LHCN-M2 (cell line): ENCODE data around the gene ADGRV1. TPM values are rescaled to one million over a fixed set of nuclear protein-coding genes. Genes with fewer than 3 reads are reported as not detected.

Experiments
- DNase-seq: peaks from one replicate; pipeline ENCODE4 v3.0.0-alpha.2; 2012; ENCODE audit warnings: low read depth
- total RNA-seq: library from RNA; depleted of rRNA; stranded (reverse); fragments of >200 nt; gene quantifications from 2 replicates; pipeline ENCODE4 v1.2.3, GENCODE V29; 2014

The ADGRV1 gene
- total RNA-seq, 1 experiment from 2014 or later = 0.17 TPM

GRCh38 chr5:91155274-91155673 lies 596.7 kb downstream of the ADGRV1 start:
- DNase-seq = no peak

GRCh38 chr5:91156242-91156641 lies 597.6 kb downstream of the ADGRV1 start:
- DNase-seq = no peak

GRCh38 chr5:91158011-91158410 lies 599.4 kb downstream of the ADGRV1 start:
- DNase-seq = no peak

- no peak for DNase-seq
These were observed 601.0 kb downstream of the ADGRV1 start for GRCh38 chr5:91159647-91160046.

- DNase-seq = no peak
These were observed 602.2 kb downstream of the ADGRV1 start for GRCh38 chr5:91160714-91161285.

- DNase-seq = peak; percentile 95
These were observed 604.2 kb downstream of the ADGRV1 start for GRCh38 chr5:91162534-91163381.

GRCh38 chr5:91164424-91164823 lies 605.8 kb downstream of the ADGRV1 start:
- no peak for DNase-seq

DNA sequence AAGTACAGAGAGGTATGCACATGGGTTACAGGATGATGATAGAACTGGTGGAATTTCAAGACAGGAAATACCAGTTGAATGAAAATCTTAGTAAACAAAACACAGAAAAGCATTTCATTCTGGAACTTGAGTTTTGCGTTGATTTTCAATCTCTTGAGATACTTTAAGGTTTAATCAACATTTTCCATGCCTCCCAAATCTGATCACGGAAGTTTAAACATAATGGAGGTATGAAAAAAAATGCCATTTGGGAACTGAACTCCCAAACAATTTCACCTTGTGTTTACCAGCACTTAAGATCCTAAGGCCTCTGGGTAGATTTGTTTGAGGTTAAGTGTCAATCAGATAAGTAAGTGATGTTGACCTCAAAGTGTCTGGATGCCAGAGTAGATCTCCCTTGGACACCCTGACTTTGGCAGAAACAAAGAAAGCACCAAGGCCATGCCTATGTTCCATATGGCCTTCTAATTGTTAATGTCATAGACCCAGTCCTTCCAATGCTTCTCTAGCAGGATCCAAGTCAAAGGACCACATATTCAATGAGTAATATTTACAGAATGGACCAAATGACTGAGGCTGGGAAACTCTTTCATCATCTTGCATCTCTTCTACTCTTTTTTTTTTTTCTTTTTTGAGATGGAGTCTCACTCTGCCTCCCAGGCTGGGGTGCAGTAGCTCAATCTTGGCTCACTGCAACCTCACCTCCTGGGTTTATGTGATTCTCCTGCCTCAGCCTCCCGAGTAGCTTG lies 607.6 kb downstream of the ADGRV1 start:
- DNase-seq = no peak

- DNase-seq = no peak
These were observed 610.3 kb downstream of the ADGRV1 start for GRCh38 chr5:91168859-91169258.

GRCh38 chr5:91170266-91170665 lies 611.7 kb downstream of the ADGRV1 start:
- peak; percentile 62 for DNase-seq

DNA sequence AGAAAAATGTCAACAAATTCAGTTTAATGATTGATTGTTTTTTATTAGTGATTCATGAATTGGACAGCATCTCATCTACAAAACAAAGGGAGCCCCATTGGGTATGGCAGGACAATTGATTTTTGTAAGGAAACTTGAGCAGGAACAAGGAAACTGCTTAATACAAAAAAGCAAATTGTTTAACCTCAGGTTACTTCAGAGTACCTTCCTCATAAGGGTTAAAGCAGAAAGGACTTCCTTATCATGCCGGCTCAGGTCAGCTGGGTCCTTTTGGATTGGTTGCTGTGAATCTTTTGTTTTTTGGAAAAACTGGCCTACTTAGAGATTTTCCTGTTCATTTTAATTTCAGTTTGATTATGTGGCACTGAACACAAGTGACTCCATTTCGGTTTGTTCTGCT lies 612.7 kb downstream of the ADGRV1 start:
- DNase-seq = no peak

DNA sequence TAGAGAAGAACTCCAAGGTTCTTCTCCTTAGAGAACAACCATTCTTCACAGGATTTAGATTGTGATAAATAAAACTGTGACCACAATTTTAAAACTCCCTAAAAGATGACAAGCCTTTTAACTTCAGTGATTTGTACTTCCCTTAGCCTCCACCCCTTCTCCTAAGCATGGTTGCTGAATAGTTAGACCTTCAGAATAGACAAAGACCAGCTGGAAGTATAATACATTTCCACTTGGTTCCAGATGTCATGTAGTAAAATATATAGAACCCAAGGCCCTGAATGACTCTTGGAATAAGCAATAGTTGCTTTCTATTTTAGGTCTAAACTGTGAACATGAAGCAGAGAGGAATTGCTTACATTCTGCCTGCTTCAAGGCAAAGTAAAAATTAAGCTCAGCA lies 615.8 kb downstream of the ADGRV1 start:
- no peak for DNase-seq

DNA sequence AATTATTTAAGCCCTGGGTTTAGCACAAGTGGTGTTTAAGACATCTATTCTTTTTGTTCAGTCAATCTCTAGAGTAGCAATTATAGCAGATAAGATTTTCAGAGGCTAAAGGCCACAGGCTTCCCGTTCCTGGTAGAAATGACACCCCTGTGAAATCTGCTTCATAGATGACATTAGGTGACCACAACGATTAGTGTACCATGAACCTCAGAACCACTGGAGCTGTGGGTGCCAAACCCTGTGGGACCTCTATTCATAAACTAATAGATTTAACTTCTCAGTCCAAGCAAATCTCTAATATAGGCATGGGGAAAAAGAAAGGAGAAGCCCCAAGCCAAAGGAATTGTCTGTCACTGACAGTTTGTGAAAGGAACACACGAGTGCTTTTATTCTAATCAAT lies 617.1 kb downstream of the ADGRV1 start:
- DNase-seq = no peak

DNA sequence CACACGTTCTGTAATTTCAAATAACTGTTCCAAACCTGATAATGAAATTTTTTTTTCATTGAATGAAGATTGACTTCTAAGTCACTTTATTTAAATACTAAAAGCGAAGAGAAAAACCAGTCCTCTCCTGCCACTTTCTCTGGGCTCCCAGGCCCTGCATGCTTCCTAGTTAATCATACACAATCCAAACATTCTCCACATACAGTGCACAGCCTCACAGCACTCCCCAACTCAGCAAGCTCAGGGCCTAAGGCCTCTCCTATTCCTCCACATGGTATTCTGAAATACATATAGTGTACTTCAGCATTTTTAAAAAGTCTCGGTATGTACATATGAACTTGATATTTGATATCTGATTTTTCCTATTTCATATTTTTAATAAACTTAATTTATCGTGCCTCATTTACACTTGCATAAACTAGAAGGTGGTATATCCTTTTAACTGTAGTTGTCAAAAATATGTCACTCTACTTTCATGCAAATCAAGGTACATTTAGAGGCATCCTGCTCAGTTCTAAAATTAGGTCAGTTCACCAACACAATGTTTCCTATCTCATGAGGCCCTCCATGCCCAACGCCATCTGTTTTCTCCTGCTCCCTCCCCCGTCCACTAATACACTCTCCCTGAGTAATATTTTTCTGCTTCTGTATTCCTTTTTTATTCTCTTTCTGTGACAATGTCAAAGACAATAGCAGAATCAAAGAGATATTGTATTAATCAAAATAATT lies 617.9 kb downstream of the ADGRV1 start:
- no peak for DNase-seq

DNA sequence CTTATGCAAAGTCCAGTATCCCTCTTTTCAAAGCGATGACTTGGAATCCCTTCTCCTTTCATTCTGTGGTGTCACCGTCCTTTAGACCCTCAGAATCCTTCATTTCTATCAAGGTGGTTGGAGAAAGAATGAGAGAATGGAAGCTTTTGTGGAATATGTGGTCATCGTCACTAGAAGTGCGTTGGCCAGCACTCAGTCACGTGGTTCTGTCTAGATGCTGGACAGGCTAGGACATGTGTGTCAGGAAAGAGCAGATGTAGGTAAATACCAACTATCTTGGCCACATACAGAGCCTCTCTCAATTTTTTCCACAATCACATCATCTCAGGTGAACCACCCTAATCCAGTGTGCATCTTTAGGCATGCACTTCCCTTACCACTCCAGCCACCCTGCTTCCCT lies 618.5 kb downstream of the ADGRV1 start:
- no peak for DNase-seq

- DNase-seq = no peak
These were observed 619.0 kb downstream of the ADGRV1 start for GRCh38 chr5:91177639-91178038.

- peak; percentile 58 for DNase-seq
These were observed 619.9 kb downstream of the ADGRV1 start for GRCh38 chr5:91178461-91178860.

GRCh38 chr5:91179018-91179417 lies 620.4 kb downstream of the ADGRV1 start:
- no peak for DNase-seq

DNA sequence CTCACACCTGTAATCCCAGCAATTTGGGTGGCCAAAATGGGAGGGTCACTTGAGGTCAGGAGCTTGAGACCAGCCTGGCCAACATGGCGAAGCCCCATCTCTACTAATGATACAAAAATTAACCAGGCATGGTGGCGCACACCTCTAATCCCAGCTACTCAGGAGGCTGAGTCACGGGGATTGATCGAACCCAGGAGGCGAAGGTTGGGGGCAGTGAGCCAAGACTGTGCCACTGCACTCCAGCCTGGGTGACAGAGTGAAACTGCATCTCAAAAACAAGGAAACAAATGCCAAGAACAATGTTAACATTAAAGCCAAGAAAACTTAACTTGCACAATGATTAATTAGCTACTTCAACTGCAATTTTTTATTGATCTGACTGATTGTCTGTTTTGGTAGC lies 621.9 kb downstream of the ADGRV1 start:
- DNase-seq = no peak

- DNase-seq = peak; percentile 97
These were observed 624.2 kb downstream of the ADGRV1 start for GRCh38 chr5:91182763-91183162.

- no peak for DNase-seq
These were observed 625.1 kb downstream of the ADGRV1 start for GRCh38 chr5:91183743-91184142.

GRCh38 chr5:91186101-91186500 lies 627.5 kb downstream of the ADGRV1 start:
- no peak for DNase-seq
